AG10803 (cell line): ENCODE results near the gene CCDC9B.

ENCODE experiments used
- DNase-seq: peaks from one replicate; pipeline ENCODE4 v3.0.0; 2010; ENCODE audit warnings: low read depth
- H3K4me3 ChIP-seq: 2 replicates; pipeline ENCODE4 v1.5.1; 2011; ENCODE audit warnings: mild to moderate bottlenecking, low read length, control low read depth
- CTCF ChIP-seq: conservative IDR thresholded peaks from 2 replicates; pipeline ENCODE4 v1.5.1; 2011; ENCODE audit warnings: mild to moderate bottlenecking, low read length, control low read depth, inconsistent platforms

The CCDC9B gene

DNA sequence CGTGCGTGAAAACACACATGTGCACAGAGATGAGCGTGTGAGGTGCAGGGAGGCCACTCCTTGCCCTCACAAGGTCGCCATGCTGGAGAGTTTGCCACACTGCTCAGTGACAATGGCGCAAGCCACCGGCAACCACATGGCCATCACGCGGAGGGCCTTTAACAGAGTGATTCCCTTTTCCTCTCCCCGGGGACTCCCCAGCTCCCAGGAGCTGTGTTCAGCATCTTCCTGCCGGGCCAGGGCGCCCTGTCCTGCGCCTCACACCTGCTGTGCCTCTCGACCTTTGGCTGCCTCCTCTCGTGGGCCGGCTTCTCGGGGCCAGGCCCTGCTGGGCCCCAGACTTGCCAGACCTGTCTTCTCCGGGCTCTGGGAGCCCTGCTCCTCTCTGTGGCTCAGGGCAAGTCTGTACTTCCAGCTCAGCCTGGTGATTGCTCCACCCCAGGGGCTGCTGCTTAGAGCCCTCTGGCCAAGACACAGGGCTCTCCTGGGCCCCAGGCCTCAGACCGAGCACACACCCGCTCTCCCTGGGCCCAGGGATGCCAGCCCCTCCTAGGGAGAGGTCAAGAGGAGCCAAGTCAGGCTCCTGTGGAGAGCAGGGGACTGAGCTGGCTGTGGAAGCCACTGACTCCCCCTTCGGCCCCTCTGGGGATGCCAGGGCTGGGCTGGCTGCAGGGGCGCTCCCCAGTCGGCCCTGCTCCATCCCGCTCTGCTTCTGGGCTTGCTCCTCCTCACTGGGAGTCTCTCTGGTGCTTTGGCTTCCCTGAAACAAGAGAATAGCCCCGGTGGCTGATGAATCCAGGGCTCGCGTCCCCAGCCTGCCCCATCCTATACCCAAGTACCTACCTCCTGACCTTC is 5.6 kb downstream of the CCDC9B start:
- TF ChIP-seq CTCF = no peak
- no peak overlapping the region for H3K4me3 ChIP-seq
- no peak for DNase-seq

- TF ChIP-seq CTCF = no peak
- DNase-seq = no peak
- no peak overlapping the region for H3K4me3 ChIP-seq
Measured at GRCh38 chr15:40334541-40334940, 6.2 kb downstream of the CCDC9B start.

DNA sequence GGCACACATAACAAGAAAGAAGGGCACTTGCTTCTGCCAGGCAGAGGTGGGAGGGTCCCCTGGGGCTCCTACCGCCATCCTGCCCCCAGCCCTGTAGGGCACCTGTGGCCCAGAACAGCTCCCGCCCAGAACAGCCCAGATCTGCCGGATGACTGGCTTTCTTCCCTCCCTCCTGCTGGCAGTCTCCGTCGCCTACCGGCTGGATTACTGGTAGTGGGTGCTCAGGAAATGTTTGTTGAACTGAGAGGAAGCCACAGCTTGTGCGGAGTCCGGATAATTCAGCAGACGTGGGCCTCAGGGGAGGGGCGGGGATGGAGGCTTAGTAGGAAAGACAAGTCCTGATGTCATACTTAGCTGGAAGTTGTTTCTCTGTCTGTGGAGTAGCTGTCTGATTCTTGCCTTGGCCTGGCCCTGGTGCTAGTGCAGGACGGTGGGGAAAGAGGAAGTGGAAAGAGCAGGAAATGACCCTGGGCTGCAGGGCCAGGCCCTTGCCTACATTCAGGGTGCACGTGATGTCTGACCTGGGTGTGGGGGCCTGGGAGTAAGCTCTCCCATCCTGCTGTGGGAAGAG is 6.7 kb downstream of the CCDC9B start:
- no peak overlapping the region for H3K4me3 ChIP-seq
- peak; percentile 56 for DNase-seq
- no peak for TF ChIP-seq CTCF

DNA sequence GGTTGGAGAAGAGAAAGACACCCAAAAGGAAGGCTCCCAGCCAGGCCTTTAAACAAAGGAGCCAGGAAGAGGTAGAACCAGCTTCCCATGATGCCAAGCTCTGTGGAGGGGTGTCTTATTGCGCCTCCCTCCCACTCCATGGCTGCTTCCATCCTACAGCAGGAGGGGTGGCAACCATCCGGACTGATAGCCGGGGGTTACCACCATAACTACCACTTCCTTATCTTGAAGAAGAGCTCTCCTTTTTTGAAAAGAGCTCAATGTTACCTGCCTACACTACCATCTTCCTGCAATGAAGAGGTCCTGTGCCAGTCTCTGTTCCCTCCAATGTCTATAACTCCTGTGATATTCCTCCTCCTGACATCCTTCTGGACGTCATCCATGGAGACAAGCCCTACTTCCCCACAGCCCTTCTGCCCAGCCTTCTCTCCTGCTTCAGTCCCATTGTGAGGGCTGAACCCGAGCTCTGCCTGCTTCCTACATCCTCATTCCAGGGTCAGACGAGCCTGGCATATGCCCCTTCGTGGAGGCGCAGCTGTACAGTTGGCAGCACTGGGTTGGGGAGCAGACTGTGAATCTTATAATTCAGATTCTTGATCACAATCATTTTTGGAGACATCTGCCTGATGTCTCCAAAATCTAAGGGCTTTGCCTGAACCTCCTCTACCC is 8.5 kb downstream of the CCDC9B start:
- TF ChIP-seq CTCF = no peak
- no peak overlapping the region for H3K4me3 ChIP-seq
- DNase-seq = no peak

- DNase-seq = no peak
- no peak overlapping the region for H3K4me3 ChIP-seq
- no peak for TF ChIP-seq CTCF
Measured at GRCh38 chr15:40331637-40332036, 9.1 kb downstream of the CCDC9B start.

DNA sequence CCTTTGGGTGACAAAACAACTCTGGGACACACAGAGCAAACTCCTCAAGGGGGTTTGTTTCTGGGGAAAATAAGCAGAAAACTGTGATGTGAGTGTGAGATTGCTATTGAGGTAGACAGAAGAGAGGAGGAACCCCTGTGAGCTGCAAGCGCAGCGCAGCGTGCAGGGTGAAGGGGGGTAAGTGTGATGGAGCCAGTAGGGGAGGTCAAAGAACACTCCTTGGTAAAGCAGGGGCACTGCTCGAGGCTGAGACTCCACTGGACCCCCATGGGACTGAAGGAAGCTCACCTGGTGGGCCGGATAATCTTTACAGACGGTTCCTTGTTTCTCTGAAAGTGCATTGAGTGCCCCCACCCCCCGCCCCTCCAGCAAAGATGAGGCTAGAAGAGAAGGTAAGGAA is 9.7 kb downstream of the CCDC9B start:
- no peak for DNase-seq
- H3K4me3 ChIP-seq = no peak overlapping the region
- no peak for TF ChIP-seq CTCF

GRCh38 chr15:40330368-40330836 is 10.3 kb downstream of the CCDC9B start:
- H3K4me3 ChIP-seq = no peak overlapping the region
- DNase-seq = peak; percentile 82
- no peak for TF ChIP-seq CTCF
